Nephron progenitor cell (in vitro differentiated cells): ENCODE results near the gene FKBP14.

Experiments
- DNase-seq: peaks from one replicate; pipeline ENCODE4 v3.0.0; 2021
- H3K27ac Mint-ChIP-seq: 2 replicates; pipeline ENCODE4 v1.8.0; 2021; ENCODE audit warnings: mild to moderate bottlenecking, moderate library complexity, mixed read lengths
- H3K27me3 Mint-ChIP-seq: 2 replicates; pipeline ENCODE4 v1.8.0; 2021; ENCODE audit warnings: mild to moderate bottlenecking, low read depth, mixed read lengths; ENCODE audit not compliant: poor library complexity
- H3K36me3 Mint-ChIP-seq: 2 replicates; pipeline ENCODE4 v1.8.0; 2021; ENCODE audit warnings: low read depth, mixed read lengths
- H3K4me1 Mint-ChIP-seq: 2 replicates; pipeline ENCODE4 v1.8.0; 2021; ENCODE audit warnings: mixed read lengths
- H3K4me3 Mint-ChIP-seq: 2 replicates; pipeline ENCODE4 v1.8.0; 2021; ENCODE audit warnings: mild to moderate bottlenecking, moderate library complexity, mixed read lengths
- H3K9me3 Mint-ChIP-seq: 2 replicates; pipeline ENCODE4 v1.8.0; 2021; ENCODE audit warnings: mild to moderate bottlenecking, moderate library complexity, mixed read lengths
- TF ChIP-seq, protein P1 (sequence below): fragments of 200-600 bp; sonication (generic); IDR thresholded peaks from 2 replicates; pipeline ENCODE4 v1.5.0; 2021; ENCODE audit warnings: antibody characterized with exemption

FKBP14 gene

DNA sequence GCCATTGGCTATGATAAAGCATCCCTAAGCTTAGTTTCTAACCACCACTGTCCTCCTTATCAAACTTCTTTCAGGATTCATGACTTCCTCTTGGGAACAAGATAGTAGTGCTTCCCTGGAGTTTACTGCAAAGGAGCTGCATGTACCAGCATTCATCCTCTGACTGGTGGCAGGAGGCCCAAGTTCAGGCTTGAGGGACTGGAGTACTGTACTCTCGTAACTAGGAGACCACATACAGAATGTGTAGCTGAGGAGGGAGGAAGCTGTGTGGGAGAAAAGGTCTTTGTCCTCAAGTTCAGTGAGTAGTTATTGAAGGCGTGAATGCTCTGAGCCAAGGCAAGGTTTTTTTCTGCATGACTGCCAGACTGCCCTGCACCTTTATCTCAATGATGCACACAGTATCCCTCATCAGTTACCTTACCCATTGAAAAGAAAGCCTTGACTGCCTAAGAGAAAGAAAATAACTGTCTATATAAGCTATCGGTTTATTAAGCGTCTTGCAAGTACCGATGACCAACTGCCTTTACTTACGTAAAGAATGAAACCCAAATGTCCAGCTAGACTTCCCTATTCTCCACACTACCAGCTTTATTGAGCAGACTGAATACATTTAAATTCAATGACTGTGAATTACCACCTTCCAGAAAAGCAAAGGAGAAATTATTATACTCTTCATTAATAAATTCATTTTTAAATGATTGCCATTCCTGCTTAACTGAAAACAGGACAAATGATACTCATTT, 49.7 kb downstream of the FKBP14 start:
- Mint-ChIP-seq H3K27me3 (no peaks in the 10 kb centered on the region), H3K4me1 (peaks cover 41% of the 10 kb centered on the region), H3K36me3 (peaks cover 23% of the 10 kb centered on the region), H3K9me3 (no peaks in the 10 kb centered on the region), H3K4me3 (no peak overlapping the region), H3K27ac (peak overlapping the region; percentile 3)
- TF ChIP-seq, protein P1, sequence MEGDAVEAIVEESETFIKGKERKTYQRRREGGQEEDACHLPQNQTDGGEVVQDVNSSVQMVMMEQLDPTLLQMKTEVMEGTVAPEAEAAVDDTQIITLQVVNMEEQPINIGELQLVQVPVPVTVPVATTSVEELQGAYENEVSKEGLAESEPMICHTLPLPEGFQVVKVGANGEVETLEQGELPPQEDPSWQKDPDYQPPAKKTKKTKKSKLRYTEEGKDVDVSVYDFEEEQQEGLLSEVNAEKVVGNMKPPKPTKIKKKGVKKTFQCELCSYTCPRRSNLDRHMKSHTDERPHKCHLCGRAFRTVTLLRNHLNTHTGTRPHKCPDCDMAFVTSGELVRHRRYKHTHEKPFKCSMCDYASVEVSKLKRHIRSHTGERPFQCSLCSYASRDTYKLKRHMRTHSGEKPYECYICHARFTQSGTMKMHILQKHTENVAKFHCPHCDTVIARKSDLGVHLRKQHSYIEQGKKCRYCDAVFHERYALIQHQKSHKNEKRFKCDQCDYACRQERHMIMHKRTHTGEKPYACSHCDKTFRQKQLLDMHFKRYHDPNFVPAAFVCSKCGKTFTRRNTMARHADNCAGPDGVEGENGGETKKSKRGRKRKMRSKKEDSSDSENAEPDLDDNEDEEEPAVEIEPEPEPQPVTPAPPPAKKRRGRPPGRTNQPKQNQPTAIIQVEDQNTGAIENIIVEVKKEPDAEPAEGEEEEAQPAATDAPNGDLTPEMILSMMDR: no peak
- no peak for DNase-seq

DNA sequence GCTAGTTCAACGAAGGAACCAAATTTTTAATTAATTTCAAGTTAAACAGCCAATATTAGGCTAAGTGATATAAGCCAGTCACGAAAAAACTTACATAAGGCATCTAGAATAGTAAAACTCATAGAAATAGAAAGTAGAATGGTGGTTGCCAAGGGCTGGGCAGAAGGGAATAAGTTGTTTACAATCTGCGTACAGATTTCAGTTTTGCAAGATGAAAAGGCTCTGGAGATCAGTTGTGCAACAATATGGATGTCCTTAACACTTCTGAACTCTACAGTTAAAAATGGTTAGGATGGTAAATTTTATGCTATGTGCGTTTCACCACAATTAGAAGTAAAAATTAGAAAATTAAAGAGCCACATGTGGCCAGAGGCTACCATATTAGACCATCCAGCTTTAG, 50.2 kb downstream of the FKBP14 start:
- H3K9me3 Mint-ChIP-seq: no peaks in the 10 kb centered on the region

DNA sequence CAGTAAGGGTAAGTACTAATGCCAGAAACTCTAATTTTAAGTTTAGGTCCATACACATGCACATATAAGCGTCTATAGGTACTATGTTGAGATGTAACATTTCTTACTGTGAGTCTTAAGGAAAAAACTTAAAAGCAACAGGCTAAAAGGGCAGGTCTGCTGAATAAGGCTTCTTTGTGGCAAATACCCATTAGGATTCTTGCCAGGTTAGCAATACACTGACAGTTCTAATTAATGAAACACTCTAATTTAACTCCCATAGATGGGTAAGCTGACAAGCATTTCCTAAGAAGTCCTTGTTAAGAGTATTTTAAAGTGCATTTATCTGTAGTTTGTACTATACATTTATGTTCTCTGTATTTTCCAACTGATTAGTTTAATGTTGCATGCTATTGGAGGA, 50.9 kb downstream of the FKBP14 start:
- Mint-ChIP-seq H3K27ac (peak overlapping the region; percentile 66), H3K4me1 (peaks cover 44% of the 10 kb centered on the region), H3K36me3 (peaks cover 28% of the 10 kb centered on the region), H3K4me3 (no peak overlapping the region), H3K27me3 (no peaks in the 10 kb centered on the region), H3K9me3 (no peaks in the 10 kb centered on the region)
- TF ChIP-seq, protein P1: no peak
- DNase-seq: no peak

More for the DNA sequence above, 50.2 kb downstream of the FKBP14 start:
- Mint-ChIP-seq H3K36me3 (peaks cover 22% of the 10 kb centered on the region), H3K27me3 (no peaks in the 10 kb centered on the region), H3K4me3 (no peak overlapping the region), H3K4me1 (peaks cover 41% of the 10 kb centered on the region), H3K27ac (no peak overlapping the region)
- no peak for DNase-seq
- TF ChIP-seq, protein P1: no peak

DNA sequence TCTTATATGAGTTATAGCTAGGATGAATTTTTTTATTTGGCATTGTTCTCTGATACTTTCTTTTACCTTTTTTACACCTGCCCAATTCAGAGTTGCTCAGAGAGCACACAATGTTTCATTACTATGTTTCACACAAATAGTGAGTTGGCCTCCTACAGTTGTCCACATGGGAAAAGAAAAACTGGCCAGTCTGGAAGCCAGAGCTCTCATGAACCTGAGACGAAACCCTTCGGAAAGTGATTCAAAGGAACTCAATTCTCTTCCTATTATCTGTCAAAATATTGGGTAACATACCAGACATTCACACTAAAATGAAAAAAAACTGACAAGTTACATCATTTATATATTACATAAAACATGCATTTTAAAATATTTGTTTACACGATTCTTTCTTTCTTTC, 52.2 kb downstream of the FKBP14 start:
- H3K4me1 Mint-ChIP-seq: peaks cover 57% of the 10 kb centered on the region
- TF ChIP-seq, protein P1: no peak
- DNase-seq: no peak
- peak overlapping the region; percentile 31 for H3K27ac Mint-ChIP-seq
- H3K9me3 Mint-ChIP-seq: no peaks in the 10 kb centered on the region
- peaks cover 31% of the 10 kb centered on the region for H3K36me3 Mint-ChIP-seq
- H3K4me3 Mint-ChIP-seq: no peak overlapping the region
- no peaks in the 10 kb centered on the region for H3K27me3 Mint-ChIP-seq

DNA sequence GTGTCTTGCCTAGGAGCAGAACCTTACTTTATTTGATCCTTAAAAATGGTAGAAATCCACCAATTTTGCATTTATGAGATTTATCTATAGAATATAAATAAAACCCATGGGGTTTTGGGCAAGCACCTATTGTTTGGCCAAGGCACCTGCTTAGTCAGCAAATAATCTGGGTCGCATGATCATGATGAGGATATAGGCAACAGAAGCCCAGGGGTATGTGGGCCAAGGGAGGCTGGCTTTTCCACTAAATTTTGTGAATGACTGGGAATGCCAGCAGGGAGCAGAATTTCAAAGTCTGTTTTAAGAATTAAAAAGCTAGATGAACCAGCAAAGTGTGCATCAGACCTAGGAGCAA, 54.2 kb downstream of the FKBP14 start:
- peaks cover 50% of the 10 kb centered on the region for H3K36me3 Mint-ChIP-seq
- DNase-seq: no peak
- no peaks in the 10 kb centered on the region for H3K27me3 Mint-ChIP-seq
- peaks cover 50% of the 10 kb centered on the region for H3K4me1 Mint-ChIP-seq
- TF ChIP-seq, protein P1: no peak
- no peak overlapping the region for H3K4me3 Mint-ChIP-seq
- H3K9me3 Mint-ChIP-seq: peaks cover 5% of the 10 kb centered on the region
- H3K27ac Mint-ChIP-seq: no peak overlapping the region
